WERI-Rb-1 (cell line): ENCODE data around the gene ELFN2.

Source experiments
- DNase-seq: peaks from one replicate; pipeline ENCODE4 v3.0.0-alpha.2; 2020
- H3K27ac ChIP-seq: fragments of 250-450 bp; sonication (Bioruptor Pico); 2 replicates; pipeline ENCODE4 v1.5.1; 2020; ENCODE audit warnings: mild to moderate bottlenecking, moderate library complexity
- H3K27me3 ChIP-seq: fragments of 250-450 bp; sonication (Bioruptor Pico); 2 replicates; pipeline ENCODE4 v1.5.1; 2021; ENCODE audit warnings: mild to moderate bottlenecking, low read depth, moderate library complexity; ENCODE audit not compliant: insufficient read depth, severe bottlenecking
- H3K36me3 ChIP-seq: fragments of 250-450 bp; sonication (Bioruptor Pico); 2 replicates; pipeline ENCODE4 v1.5.1; 2020; ENCODE audit warnings: mild to moderate bottlenecking, moderate library complexity
- H3K4me3 ChIP-seq: 2 replicates; pipeline ENCODE4 v1.5.1; 2011; ENCODE audit warnings: low read depth, mild to moderate bottlenecking, control low read depth, low read length
- H3K9me3 ChIP-seq: fragments of 250-450 bp; sonication (Bioruptor Pico); 2 replicates; pipeline ENCODE4 v1.5.1; 2021; ENCODE audit warnings: mild to moderate bottlenecking, moderate library complexity; ENCODE audit not compliant: severe bottlenecking
- TF ChIP-seq, protein P1 (sequence below): IDR thresholded peaks from 2 replicates; pipeline ENCODE4 v1.5.1; 2011; ENCODE audit warnings: low read depth, mild to moderate bottlenecking, control low read depth, inconsistent platforms, low read length

Gene ELFN2, protein sequence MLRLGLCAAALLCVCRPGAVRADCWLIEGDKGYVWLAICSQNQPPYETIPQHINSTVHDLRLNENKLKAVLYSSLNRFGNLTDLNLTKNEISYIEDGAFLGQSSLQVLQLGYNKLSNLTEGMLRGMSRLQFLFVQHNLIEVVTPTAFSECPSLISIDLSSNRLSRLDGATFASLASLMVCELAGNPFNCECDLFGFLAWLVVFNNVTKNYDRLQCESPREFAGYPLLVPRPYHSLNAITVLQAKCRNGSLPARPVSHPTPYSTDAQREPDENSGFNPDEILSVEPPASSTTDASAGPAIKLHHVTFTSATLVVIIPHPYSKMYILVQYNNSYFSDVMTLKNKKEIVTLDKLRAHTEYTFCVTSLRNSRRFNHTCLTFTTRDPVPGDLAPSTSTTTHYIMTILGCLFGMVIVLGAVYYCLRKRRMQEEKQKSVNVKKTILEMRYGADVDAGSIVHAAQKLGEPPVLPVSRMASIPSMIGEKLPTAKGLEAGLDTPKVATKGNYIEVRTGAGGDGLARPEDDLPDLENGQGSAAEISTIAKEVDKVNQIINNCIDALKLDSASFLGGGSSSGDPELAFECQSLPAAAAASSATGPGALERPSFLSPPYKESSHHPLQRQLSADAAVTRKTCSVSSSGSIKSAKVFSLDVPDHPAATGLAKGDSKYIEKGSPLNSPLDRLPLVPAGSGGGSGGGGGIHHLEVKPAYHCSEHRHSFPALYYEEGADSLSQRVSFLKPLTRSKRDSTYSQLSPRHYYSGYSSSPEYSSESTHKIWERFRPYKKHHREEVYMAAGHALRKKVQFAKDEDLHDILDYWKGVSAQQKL

GRCh38 chr22:37427135-37427710 is at the start of gene ELFN2:
ELFN2 (minus strand) TSS chr22:37427479; CDS start chr22:37375534, 51,945 bp downstream.
- no peak for DNase-seq
- no peaks in the 10 kb centered on the region for H3K27me3 ChIP-seq
- TF ChIP-seq, protein P1, sequence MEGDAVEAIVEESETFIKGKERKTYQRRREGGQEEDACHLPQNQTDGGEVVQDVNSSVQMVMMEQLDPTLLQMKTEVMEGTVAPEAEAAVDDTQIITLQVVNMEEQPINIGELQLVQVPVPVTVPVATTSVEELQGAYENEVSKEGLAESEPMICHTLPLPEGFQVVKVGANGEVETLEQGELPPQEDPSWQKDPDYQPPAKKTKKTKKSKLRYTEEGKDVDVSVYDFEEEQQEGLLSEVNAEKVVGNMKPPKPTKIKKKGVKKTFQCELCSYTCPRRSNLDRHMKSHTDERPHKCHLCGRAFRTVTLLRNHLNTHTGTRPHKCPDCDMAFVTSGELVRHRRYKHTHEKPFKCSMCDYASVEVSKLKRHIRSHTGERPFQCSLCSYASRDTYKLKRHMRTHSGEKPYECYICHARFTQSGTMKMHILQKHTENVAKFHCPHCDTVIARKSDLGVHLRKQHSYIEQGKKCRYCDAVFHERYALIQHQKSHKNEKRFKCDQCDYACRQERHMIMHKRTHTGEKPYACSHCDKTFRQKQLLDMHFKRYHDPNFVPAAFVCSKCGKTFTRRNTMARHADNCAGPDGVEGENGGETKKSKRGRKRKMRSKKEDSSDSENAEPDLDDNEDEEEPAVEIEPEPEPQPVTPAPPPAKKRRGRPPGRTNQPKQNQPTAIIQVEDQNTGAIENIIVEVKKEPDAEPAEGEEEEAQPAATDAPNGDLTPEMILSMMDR = no peak

GRCh38 chr22:37476389-37477329 is 49.4 kb upstream of the ELFN2 start:
- Histone ChIP-seq H3K36me3 (peaks cover 88% of the 10 kb centered on the region), H3K27ac (no peak overlapping the region), H3K27me3 (no peaks in the 10 kb centered on the region), H3K9me3 (no peaks in the 10 kb centered on the region), H3K4me3 (no peak overlapping the region)
- TF ChIP-seq, protein P1 = no peak
- DNase-seq = no peak

More at GRCh38 chr22:37427135-37427710, at the start of gene ELFN2:
- Histone ChIP-seq H3K36me3 (no peaks in the 10 kb centered on the region), H3K27ac (no peak within 1 kb of the TSS), H3K4me3 (peak within 1 kb of the TSS; percentile 40), H3K9me3 (no peaks in the 10 kb centered on the region)

- H3K36me3 ChIP-seq = peaks cover 88% of the 10 kb centered on the region
- no peaks in the 10 kb centered on the region for H3K9me3 ChIP-seq
- no peak for DNase-seq
- H3K27ac ChIP-seq = no peak overlapping the region
- TF ChIP-seq, protein P1 = no peak
- no peak overlapping the region for H3K4me3 ChIP-seq
- no peaks in the 10 kb centered on the region for H3K27me3 ChIP-seq
Measured at GRCh38 chr22:37474447-37475090, 47.3 kb upstream of the ELFN2 start.

- Histone ChIP-seq H3K27me3 (no peaks in the 10 kb centered on the region), H3K36me3 (peaks cover 86% of the 10 kb centered on the region), H3K4me3 (no peak overlapping the region), H3K9me3 (no peaks in the 10 kb centered on the region), H3K27ac (no peak overlapping the region)
- no peak for DNase-seq
- TF ChIP-seq, protein P1 = no peak
Measured at GRCh38 chr22:37473437-37473946, 46.2 kb upstream of the ELFN2 start.
